HepG2 (cell line): ENCODE results near the gene SLX9. TPM values are rescaled to one million over a fixed set of nuclear protein-coding genes. Genes with fewer than 3 reads are reported as not detected.

Experiments
- ARID5B ChIP-seq: IDR thresholded peaks from 2 replicates; pipeline ENCODE4 v1.4.0; 2020; ENCODE audit warnings: mild to moderate bottlenecking, missing genetic modification reagents
- FOXA3 ChIP-seq: IDR thresholded peaks from 2 replicates; pipeline ENCODE4 v1.6.1; 2016; ENCODE audit warnings: missing genetic modification reagents, missing compliant biosample characterization
- FUBP1 ChIP-seq: sonication (generic); formaldehyde crosslinking; IDR thresholded peaks from 2 replicates; pipeline ENCODE4 v1.5.1; 2020; ENCODE audit warnings: missing genetic modification reagents, mild to moderate bottlenecking, borderline replicate concordance
- HIC2 ChIP-seq: sonication (generic); formaldehyde crosslinking; IDR thresholded peaks from 2 replicates; pipeline ENCODE4 v1.9.0; 2022; ENCODE audit warnings: low read depth, missing genetic modification reagents
- HNRNPL ChIP-seq: fragments of 200-400 bp; formaldehyde crosslinking; IDR thresholded peaks from 2 replicates; pipeline ENCODE4 v1.6.1; 2017; ENCODE audit warnings: mild to moderate bottlenecking, low read depth, low read length
- NR2F6 ChIP-seq, 2 experiments: IDR thresholded peaks; 2 replicates each; pipeline ENCODE4 v1.6.1; 2016; ENCODE audit warnings: antibody characterized with exemption in 1 of 2, mild to moderate bottlenecking in 1 of 2
- PHF8 ChIP-seq: sonication (generic); formaldehyde crosslinking; IDR thresholded peaks from 2 replicates; pipeline ENCODE4 v1.5.0; 2020; ENCODE audit warnings: missing genetic modification reagents
- SETDB1 ChIP-seq: sonication (generic); formaldehyde crosslinking; IDR thresholded peaks from 2 replicates; pipeline ENCODE4 v1.5.1; 2020; ENCODE audit warnings: missing genetic modification reagents, mild to moderate bottlenecking, borderline replicate concordance
- ZBTB40 ChIP-seq, 2 experiments: fragments of 450-650 bp in 1 of 2; sonication (generic) in 1 of 2; formaldehyde crosslinking in 1 of 2; IDR thresholded peaks; 2 replicates each; pipeline versions ENCODE4 v1.6.1 to v1.8.0; 2016 to 2022; ENCODE audit warnings: antibody characterized with exemption in 1 of 2, mild to moderate bottlenecking in 1 of 2, missing genetic modification reagents in 1 of 2
- ZSCAN21 ChIP-seq: sonication (generic); formaldehyde crosslinking; IDR thresholded peaks from 2 replicates; pipeline ENCODE4 v1.8.0; 2022; ENCODE audit warnings: mild to moderate bottlenecking, missing genetic modification reagents, moderate library complexity, borderline replicate concordance
- polyA plus RNA-seq, 8 experiments: library from polyadenylated mRNA; depleted of rRNA in 3 of 8; stranded (reverse) in 7 of 8; unstranded in 1 of 8; fragments of >200 nt; fragmentation: Illumina TruSeq in 4 of 8; extraction: Trizol in 4 of 8; gene quantifications; 2 replicates each; pipeline versions ENCODE4 v1.2.1 to v1.2.3, GENCODE V29; 2011 to 2016; ENCODE audit warnings: low read depth in 4 of 8, missing spikeins in 1 of 8, mixed read lengths in 1 of 8; ENCODE audit not compliant: insufficient read depth in 1 of 8
- total RNA-seq, 5 experiments: library from RNA; depleted of rRNA; stranded (reverse); fragments of >200 nt; fragmentation: Illumina TruSeq; extraction: Trizol; gene quantifications; 2 replicates each; pipeline ENCODE4 v1.2.3, GENCODE V29; 2016; ENCODE audit warnings: low read depth in 1 of 5

The SLX9 gene
- total and polyA plus RNA-seq, 2 of the 13 experiments (the other 11 are each of a cell fraction or from before 2014, with no cell fraction given) = 21.0 to 47.1 TPM

- TF ChIP-seq FUBP1 (CRISPR knock-in tag) (no peak), PHF8 (0 out of 2 replicates have a peak, but pooled peaks have one; percentile 18), HNRNPL (no peak), NR2F6 (IDR thresholded peaks at IDR 0.05) (peak; percentile 35; the same call in 1 of the 2 replicates), NR2F6 (CRISPR knock-in tag; IDR thresholded peaks at IDR 0.05) (no peak; the same call in 1 of the 2 replicates), ZSCAN21 (peak; percentile 50; the same call in 1 of the 2 replicates), ZBTB40 (IDR thresholded peaks at IDR 0.05) (no peak), ZBTB40 (CRISPR knock-in tag; IDR thresholded peaks at IDR 0.05) (peak; percentile 70), SETDB1 (CRISPR knock-in tag) (no peak), HIC2 (CRISPR knock-in tag) (peak; percentile 40; the same call in 1 of the 2 replicates), FOXA3 (CRISPR knock-in tag) (no peak), ARID5B (CRISPR knock-in tag) (peak; percentile 69)
These were observed 42.9 kb downstream of the SLX9 start (continued) for GRCh38 chr21:44982558-44983250.
